ENCODE results near the gene L3MBTL1.
"Not testable (repeated sequence)": the region's sequence is repeated elsewhere in the genome, so short reads cannot be mapped to it uniquely, and the experiment has no call there.

L3MBTL1 gene

DNA sequence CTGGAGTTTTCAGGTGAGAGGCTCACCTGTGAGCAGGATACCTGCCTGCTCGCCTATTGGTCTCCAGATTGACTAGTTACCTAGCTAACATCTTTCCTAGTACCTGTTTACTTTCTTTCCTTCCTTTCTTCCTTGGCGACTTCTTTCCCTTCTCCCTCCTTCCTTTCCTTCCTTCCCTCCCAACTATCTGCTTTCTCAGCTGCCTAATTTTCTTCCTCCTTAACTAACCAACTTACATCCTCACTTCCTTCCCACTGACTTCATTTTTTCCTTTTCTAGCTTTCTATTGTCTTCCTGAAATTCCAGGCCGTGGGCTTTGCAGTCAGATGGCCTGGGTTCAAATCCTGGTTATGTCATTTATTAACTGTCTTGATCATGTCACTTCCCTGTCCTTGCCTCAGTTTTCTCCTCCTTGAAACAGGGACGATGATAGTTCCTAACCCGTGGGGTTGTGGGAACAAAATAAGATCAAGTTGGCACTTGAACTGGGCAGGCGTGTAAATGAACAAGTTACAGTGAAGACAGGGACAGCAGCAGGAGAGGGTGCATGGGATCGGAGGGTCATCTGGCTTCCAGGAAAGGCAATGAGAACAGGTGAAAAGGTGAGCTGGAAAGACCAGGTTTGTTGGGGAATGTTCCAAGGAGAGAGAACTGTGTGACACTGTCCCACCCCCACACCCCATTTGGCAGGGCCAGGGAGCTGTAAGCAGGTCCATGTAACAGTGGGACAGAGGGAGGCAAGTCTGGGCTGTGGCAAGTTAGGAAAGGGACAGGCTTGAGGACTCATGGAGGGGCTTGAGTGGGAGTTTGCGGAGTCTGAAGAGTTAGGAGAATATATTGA lies 51.9 kb downstream of the L3MBTL1 start:
- DNase-seq (ENCODE audit: low read depth), result no peak

DNA sequence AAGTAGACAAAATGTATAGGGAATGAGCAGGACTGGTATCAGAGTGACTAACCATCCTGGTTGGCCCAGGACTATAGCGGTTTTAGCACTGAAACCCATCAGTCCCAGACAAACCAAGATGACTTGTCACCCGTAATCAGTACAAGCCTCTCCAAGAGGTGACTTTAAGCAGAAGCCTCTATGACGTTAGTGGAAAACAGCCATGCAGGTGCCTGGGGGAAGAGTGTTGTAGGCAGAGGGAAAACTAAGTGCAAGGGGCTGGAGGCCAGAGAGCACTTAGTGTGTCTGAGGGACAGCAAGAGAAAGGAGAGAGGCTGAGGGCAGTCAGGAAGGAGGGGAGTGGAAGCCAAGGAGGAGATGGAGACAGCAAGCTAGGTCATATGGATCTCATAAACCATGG lies 53.5 kb downstream of the L3MBTL1 start:
- no peak for DNase-seq (ENCODE audit: low read depth)

DNA sequence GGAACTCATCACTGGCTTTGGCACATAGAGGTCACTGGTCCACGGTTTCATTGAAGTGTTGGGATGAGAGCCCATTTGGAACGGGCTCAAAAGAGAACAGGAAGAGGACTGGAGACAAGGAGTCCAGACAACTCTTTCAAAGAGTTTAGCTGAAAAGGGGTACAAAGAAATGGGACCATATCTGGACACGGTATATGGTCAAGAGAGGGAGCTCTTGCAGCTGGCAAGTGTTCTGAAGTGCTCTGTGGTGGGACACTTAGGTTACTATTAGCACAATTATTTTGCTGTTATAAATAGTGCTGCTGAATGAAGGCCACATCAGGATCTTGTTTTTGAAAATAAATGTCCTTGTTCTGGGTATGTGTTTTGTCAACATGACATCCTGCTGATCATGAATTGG lies 55.9 kb downstream of the L3MBTL1 start:
- DNase-seq (ENCODE audit: low read depth), result no peak

DNA sequence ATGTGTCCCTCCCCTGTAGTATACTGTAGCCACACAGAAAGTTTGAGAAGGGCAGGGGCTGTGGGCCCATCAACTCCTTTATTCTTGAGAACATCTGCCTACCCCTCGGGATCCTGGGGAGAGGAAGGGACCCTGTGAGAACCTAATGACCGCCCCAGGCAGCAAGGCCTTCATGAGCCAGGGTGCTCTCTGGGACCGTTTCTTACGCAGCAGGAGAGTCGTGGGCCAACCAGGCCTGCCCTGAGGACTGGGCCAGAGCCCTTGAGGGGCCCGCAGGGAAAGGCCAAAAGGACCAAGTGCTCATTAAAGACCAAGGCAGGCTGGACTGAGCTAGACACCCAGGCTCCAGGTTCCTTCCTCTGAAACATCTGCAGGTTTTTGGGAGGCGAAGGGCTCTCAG lies 56.5 kb downstream of the L3MBTL1 start:
- DNase-seq (ENCODE audit: low read depth), result no peak

DNA sequence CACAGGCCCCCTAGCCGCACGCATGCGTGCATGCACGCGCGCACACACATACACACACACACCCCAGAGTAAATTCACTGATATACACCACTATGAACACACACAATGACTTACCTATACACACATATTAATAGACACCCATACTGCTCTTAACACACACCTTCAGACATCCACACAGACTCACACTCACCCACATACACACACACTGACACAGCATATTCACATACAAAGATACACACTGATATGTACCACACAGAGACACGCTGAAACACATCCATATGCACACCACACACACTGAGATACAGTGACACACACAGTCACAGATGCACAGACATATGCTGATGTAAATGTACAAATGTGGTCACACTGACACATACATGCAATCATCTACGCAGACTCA lies 57.0 kb downstream of the L3MBTL1 start:
- DNase-seq (ENCODE audit: low read depth), result no peak

DNA sequence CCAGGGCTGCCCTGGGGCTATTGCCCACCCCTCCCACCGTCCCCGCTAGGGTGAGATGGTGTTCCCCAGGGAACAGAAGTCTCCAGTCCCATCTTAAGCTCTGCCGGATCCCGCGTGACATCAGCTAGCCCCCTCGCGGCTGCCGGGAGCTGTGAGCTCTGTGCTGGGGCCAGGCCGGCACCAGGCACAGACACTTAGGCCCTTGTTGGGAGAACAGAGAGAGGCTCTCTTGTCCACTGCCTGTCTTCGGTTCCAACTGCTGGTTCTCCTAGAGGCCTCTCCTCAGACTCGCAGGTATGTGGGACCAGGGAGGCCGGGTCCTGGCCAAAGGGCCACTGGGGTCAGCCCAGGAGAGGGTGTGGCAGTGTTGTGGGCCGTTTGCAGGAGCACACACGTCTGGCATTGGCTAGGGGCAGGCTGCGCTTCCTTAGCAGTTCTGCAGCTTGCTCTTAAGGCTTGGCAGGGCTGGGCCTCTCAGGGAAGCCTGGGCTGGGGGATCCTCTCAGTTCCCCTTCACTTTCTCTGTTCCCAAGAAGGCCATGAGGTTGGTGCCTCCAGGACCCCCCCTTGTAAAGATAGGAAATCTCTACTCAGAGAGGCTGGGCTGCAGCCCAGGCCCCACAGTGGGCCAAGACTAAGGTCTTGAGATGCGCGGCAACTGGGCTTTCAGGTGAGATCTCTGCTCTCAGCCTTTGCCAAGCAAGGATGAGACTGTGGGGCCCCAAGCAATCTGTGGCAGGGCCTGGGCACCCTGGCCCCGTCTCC lies 57.7 kb downstream of the L3MBTL1 start:
- no peak for DNase-seq (ENCODE audit: low read depth)

DNA sequence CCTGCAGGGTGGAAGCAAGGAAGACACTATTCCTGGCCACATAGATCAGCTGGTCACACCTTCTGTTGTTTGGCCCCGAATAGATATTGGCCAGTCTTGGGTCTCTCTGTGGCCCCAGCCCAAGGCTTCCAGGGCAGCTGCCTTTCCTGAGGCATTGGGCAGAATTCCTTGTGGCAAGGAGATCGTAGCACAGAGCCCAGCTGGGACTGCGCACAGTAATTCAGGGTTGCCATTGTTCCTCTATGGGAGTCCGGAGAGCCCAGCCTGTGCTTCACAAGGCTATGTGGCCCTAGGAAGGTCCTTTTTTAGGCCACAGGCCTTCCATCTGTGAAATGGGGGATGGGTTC lies 58.2 kb downstream of the L3MBTL1 start:
- DNase-seq (ENCODE audit: low read depth), result no peak

DNA sequence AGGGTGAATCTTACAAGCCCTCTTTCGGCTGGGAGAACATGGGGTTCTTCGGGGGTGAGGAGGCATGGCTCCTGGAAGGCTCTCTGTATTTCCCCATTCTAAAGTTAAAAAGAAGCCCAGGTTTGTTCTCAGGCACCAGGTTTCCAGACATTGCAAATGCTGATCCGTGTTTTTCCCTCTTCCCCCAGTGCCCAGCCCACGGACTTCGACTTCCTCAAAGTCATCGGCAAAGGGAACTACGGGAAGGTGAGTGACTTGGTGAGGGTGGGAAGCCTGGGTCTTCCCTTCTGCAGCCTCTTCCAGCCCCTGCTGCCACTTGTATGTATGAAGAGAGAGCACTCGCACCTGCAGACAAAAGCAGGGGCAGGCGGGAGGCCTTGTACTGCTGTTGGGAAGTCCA lies 60.0 kb downstream of the L3MBTL1 start:
- DNase-seq (ENCODE audit: low read depth), result no peak

DNA sequence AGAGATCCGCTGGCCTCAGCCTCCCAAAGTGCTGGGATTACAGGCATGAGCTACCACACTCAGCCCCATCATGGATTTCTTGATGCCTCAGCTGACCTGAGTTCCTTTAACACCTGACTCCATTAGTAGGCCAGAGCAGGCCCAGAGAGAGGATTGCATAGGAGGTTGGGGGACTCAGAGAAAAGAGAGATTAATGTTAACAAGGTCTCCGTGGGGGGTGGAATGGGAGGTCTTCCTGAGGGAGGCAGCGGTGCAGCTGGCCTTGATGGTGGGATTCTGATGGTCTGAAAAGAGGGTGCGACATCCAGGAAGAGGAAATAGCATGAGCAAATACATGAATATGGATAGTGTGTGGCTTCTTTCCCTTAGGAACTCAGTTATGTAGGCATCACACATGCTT lies 61.2 kb downstream of the L3MBTL1 start:
- DNase-seq (ENCODE audit: low read depth), result no peak

DNA sequence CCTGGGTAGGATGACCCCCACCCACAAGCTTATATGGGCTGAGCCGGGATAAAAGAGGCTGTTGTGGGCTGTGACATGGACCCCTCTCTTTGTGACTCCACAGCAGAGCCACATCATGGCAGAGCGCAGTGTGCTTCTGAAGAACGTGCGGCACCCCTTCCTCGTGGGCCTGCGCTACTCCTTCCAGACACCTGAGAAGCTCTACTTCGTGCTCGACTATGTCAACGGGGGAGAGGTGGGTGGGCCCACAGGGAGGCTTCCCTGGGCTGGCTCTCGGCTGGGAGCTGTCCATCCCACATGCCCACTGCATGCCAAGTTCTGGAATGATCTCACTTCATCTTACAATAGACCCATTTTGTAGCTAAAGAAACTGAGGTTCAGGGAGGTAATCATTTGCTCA lies 61.8 kb downstream of the L3MBTL1 start:
- no peak for DNase-seq (ENCODE audit: low read depth)

DNA sequence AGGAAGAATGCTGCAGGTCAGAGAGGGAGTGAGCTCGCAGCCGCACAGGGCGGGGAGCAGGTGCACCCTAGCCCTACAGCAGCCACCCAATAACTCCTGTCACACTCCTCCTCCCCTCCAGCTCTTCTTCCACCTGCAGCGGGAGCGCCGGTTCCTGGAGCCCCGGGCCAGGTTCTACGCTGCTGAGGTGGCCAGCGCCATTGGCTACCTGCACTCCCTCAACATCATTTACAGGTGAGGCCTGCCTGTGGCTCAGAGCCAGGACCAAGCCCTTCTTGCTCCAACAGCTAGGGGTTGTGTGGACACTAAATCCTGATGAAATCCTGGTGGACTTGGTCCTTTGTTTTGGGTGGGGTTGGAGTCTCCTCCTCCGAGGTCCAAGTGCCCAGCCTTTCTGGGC lies 63.0 kb downstream of the L3MBTL1 start:
- DNase-seq (ENCODE audit: low read depth), result no peak

DNA sequence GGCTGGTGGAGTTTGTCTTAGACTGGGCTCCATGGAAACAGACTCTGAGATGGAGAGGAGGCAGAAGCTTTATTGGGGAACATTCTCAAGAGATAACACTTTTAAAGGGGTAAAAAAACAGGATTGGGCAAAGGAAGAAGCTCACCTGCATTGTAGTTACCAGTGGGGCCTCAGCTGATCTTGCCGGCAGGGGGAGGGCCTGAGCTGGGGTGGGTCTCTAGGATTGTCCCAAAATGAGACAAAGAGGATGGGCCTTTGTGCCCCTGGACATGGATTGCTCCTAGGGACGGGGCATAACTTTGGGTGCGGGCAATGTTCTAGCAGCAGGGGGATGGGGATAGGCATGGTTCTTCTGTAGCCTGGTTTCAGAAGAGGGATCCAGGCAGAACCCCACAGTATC lies 63.8 kb downstream of the L3MBTL1 start:
- no peak for DNase-seq (ENCODE audit: low read depth)

DNA sequence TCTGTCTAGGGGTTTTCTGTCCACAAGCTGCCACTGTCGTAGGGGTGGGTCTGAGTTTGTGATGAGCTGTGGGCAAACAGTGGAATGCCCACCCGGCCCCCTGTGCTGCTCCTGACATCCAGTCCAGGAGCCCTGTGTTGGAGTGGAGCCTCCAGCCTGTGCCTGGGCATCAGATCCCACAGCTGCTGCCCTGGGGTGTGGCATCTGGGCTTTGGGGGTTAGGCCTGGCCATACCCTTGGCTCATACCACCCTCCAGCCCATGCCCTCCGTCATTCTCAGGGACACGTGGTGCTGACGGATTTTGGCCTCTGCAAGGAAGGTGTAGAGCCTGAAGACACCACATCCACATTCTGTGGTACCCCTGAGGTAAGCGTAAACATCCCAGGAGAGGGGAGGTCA lies 64.3 kb downstream of the L3MBTL1 start:
- no peak for DNase-seq (ENCODE audit: low read depth)

DNA sequence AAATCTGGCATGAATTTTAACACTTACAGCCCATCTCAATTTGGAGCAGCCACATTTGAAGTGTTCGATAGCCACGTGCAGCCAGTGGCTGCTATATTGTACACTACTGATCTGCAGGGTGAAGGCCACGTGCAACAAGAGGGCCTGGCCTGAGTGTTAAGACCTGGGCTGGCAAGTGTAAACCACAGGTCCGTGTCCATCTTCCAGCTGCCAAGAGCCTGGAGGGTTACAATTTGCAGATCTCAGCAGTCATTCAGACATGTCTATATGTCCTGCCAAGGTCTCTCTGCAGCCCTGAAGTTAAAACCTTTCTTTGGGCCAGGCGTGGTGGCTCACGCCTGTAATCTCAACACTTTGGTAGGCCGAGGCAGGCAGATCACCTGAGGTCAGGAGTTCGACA lies 65.4 kb downstream of the L3MBTL1 start:
- no peak for DNase-seq (ENCODE audit: low read depth)

DNA sequence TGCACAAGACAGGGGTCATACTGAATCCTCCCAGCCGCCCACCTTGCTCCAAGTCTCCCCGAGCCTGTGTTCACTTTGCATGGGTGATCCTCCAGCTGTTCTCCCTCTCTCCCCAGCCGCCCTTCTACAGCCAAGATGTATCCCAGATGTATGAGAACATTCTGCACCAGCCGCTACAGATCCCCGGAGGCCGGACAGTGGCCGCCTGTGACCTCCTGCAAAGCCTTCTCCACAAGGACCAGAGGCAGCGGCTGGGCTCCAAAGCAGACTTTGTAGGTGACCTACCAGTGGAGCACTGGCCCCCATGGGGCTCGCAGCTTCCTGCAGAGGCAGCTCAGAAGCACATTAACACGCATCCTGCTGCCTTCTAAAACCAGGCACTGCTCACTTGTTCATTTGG lies 68.6 kb downstream of the L3MBTL1 start:
- no peak for DNase-seq (ENCODE audit: low read depth)

DNA sequence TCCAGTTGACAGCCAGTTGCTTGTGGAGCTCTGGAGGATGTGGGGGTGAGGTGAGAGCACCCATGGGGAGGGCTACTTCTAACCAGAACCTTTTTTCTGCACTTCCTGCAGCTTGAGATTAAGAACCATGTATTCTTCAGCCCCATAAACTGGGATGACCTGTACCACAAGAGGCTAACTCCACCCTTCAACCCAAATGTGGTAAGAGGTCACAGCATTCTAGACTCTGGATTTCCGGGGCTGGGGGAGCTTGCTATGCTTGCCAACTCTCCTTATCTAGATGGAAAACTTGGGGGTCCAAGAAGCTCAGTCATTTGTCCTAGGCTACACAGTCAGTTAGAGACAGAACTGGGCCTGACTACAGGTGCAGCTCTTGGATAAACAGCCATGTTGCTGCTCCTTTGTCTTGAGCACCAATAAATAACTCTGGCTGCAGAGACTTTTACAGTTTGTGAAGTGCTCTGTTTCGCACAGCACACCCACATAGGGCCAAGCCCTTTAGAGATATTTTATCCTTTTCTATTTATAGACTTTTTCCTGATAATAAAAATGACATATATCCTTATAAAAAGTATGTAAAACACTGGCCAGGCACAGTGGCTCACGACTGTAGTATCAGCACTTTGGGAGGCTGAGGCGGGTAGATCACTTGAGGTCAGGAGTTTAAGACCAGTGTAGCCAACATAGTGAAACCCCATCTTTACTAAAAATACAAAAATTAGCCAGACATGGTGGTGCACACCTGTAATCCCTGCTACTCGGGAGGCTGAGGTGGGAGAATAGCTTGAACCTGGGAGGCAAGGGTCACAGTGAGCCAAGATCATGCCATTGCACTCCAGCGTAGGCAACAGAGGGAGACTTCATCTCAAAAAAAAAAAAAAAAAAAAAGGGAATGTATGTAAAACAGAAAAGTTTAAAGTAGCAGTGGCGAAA lies 72.6 kb downstream of the L3MBTL1 start:
- DNase-seq (ENCODE audit: low read depth), result no peak

DNA sequence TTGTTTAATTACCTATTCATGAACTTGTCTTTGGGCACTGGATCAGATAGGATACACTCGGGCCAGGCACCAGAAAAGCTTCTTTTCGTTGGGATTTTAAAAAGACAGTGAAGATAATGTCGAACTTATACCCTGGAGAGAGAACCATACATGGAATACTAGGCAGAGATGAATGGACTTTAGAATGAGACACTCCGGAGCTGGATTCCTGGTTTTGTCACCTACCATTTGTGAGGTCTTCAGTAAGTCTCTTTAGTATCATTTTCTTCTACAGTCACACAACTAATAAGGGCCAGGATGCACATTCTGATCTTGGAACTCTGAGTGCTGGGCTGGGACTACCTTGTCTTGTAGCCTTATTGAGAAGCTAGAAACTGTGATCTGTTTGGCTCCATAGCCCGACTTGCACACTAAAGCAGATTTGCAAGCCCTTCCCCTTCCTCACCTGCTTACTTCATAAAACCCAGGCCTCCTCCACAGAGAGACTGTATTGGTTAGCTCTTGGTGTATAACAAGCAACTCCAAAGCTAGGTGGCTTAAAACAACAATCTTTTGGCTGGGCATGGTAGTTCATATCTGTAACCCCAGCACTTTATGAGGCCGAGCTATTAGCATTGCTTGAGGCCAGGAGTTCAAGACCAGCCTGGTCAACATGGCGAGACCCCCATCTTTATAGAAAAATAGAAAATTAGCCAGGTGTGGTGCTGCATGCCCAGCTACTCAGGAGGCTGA lies 75.8 kb downstream of the L3MBTL1 start:
- DNase-seq (ENCODE audit: low read depth), result no peak

DNA sequence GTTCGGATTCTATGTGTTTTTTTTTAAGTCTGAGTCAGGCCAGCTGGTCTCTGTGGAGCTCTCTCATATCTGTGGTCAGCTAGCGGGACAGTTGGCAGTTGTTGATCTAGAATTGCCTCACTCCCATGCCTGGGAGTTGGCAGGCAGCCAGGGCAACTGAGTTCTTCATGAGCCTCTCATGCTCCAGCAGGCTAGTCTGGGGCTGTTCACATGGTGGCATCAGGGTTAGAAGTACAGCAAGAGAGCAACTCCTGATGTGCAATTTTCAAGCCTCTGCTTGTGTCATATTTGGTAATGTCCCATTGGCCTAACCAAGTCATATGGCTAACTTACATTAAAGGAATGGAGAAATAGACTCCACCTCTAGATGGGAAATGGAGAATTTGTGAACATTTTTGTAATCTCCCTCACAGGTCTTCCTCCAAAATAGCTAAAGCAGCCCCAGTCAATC lies 76.5 kb downstream of the L3MBTL1 start:
- DNase-seq (ENCODE audit: low read depth), result no peak

DNA sequence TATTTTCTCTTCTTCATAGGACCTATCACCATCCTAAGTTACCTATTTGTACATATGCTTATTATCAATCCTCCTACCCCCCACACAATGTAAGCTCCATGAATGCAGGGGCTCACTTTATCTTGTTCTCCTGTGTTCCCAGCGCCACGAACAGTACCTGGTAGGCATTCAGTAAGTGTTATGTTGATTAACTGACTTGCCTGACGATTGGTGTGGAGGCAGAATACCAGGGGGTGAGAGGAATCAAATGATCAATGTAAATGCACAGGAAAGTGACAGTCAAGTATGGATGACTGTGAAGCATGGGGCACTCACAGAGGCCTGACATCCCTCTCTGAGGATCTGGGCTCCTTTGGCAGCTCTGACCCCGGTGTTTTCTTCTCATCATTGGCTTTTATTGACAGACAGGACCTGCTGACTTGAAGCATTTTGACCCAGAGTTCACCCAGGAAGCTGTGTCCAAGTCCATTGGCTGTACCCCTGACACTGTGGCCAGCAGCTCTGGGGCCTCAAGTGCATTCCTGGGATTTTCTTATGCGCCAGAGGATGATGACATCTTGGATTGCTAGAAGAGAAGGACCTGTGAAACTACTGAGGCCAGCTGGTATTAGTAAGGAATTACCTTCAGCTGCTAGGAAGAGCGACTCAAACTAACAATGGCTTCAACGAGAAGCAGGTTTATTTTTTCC lies 77.1 kb downstream of the L3MBTL1 start:
- DNase-seq (ENCODE audit: low read depth), result no peak

DNA sequence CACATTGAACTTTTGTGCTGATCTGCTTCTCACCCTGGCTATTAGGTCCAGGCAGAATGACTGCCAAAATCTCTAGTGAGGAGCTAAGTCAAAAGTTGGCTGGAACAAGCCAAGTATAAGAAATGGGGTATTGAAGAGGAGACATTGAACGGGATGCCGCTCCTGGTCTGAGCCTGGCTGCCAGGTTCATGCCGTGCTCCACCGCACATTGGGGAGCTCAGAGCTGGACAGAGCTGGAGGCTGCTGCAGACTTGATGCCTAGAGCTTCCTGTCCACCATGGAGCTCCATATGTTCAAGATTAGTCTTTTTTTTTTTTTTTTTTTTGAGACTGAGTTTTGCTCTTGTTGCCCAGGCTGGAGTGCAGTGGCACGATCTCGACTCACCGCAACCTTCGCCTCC lies 79.1 kb downstream of the L3MBTL1 start:
- DNase-seq (ENCODE audit: low read depth), result no peak

DNA sequence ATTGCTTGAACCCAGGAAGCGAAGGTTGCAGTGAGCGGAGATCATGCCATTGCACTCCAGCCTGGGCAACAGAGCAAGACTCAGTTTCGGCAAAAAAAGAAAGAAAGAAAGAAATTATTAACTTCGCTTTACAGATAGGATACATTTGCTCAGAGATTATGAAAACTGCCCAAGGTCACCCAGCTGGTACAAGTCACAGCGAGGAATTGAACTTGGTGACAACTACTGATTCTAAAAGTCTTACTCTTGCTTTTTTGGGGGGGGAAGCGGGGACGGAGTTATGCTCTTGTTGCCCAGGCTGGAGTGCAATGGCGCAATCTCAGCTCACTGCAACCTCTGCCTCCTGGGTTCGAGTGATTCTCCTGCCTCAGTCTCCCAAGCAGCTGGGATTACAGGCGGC lies 81.0 kb downstream of the L3MBTL1 start:
- DNase-seq (ENCODE audit: low read depth), result not testable (repeated sequence)

Measured in activated T-helper 1 cell treated with Interleukin-2 at 50 U/mL for 16 hours (primary cell).